Chondrocyte (in vitro differentiated cells): Measurements from ENCODE around the gene LIPC. TPM values are rescaled to one million over a fixed set of nuclear protein-coding genes. Genes with fewer than 3 reads are reported as not detected.

Experiments used
- DNase-seq: peaks from one replicate; pipeline ENCODE4 v3.0.0; 2021; ENCODE audit warnings: mixed read lengths, low spot score
- H3K27ac Mint-ChIP-seq: one replicate; pipeline ENCODE4 v1.8.0; 2021; ENCODE audit warnings: mild to moderate bottlenecking, moderate library complexity, mixed read lengths; ENCODE audit not compliant: unreplicated experiment
- H3K27me3 Mint-ChIP-seq: 2 replicates; pipeline ENCODE4 v1.8.0; 2021; ENCODE audit warnings: low read depth, mixed read lengths
- H3K36me3 Mint-ChIP-seq: 2 replicates; pipeline ENCODE4 v1.8.0; 2021; ENCODE audit warnings: low read depth, mixed read lengths
- H3K4me1 Mint-ChIP-seq: 2 replicates; pipeline ENCODE4 v1.8.0; 2021; ENCODE audit warnings: low read depth, mild to moderate bottlenecking, mixed read lengths
- H3K4me3 Mint-ChIP-seq: one replicate; pipeline ENCODE4 v1.8.0; 2021; ENCODE audit warnings: mild to moderate bottlenecking, moderate library complexity, mixed read lengths; ENCODE audit not compliant: unreplicated experiment
- H3K9me3 Mint-ChIP-seq: 2 replicates; pipeline ENCODE4 v1.8.0; 2021; ENCODE audit warnings: low read depth, mixed read lengths
- CTCF ChIP-seq: fragments of 200-600 bp; sonication (generic); IDR thresholded peaks from 2 replicates; pipeline ENCODE4 v1.5.0; 2021; ENCODE audit warnings: antibody characterized with exemption, mild to moderate bottlenecking, moderate library complexity
- total RNA-seq: library from RNA; stranded (reverse); gene quantifications from 3 replicates; pipeline ENCODE4 v1.2.1, GENCODE V29; 2021

LIPC gene
- total RNA-seq, 1 donor from 2014 or later: not detected

DNA sequence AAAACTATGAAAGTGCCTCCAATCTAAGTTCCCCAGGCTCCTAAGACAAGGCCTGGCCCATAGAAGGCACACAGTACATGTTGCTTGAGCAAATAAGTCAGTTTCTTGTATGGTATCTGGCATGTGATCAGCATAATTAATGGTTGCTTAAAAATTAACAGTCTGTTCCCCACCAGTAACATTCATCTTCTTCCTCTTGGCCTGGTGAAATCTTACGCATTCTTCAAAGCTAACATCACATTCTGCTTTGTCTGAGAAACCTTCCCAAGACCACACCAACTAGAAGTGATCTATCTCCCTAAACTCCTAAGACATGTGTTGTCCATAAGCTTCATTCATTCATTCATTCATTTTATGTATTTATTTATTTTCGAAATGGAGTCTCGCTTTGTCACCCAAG lies 48.1 kb downstream of the LIPC start:
- Mint-ChIP-seq H3K4me1 (peaks cover 30% of the 10 kb centered on the region), H3K36me3 (no peaks in the 10 kb centered on the region), H3K4me3 (no peak overlapping the region), H3K27ac (no peak overlapping the region), H3K9me3 (no peaks in the 10 kb centered on the region), H3K27me3 (no peaks in the 10 kb centered on the region)
- TF ChIP-seq CTCF: no peak
- DNase-seq: no peak

- H3K4me3 Mint-ChIP-seq: no peak overlapping the region
- no peaks in the 10 kb centered on the region for H3K9me3 Mint-ChIP-seq
- no peak for DNase-seq
- no peaks in the 10 kb centered on the region for H3K27me3 Mint-ChIP-seq
- TF ChIP-seq CTCF: no peak
- peaks cover 10% of the 10 kb centered on the region for H3K4me1 Mint-ChIP-seq
- no peaks in the 10 kb centered on the region for H3K36me3 Mint-ChIP-seq
- no peak overlapping the region for H3K27ac Mint-ChIP-seq
Measured at GRCh38 chr15:58483376-58483775, 51.6 kb downstream of the LIPC start.

DNA sequence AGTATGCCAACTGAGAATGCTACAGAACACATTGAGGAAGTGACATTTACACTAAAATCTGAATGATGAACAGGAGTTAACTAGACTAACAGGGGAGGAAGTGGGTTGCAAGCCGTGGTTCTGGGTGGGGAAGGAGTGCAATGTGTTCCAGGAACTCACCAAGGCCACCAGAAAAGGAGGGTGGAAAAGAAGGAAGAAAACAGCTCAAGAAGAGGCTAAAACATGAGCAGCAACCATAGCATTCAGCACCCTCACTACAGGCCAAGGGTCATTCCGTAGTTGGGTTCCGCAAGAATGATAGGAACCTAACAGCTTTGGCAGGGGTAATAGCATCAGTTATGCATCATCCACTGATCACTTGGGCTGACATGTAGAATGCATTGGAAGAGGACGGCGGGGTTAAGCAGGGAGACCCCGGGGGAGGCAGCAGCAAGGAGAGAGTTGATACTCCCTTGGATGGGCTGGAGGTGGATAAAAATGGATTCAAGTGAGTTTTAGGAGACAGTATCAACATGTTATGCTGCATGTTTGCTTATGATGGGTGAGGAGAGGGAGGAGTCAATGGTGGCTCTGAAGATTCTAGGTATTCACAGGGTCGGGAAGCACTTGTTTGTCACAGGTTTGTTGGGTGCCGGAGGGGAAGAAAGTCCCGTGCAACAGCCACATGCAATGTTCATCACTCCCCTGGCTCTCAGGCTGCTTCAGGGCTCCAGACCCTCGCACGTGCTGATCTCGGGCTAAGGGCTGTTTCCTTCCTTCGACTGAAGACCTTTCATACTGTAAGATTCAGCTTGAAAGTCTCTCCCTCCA lies 53.2 kb downstream of the LIPC start:
- H3K9me3 Mint-ChIP-seq: peaks cover 4% of the 10 kb centered on the region
- H3K27ac Mint-ChIP-seq: no peak overlapping the region
- no peaks in the 10 kb centered on the region for H3K27me3 Mint-ChIP-seq
- TF ChIP-seq CTCF: no peak
- peaks cover 10% of the 10 kb centered on the region for H3K4me1 Mint-ChIP-seq
- DNase-seq: no peak
- no peaks in the 10 kb centered on the region for H3K36me3 Mint-ChIP-seq
- H3K4me3 Mint-ChIP-seq: no peak overlapping the region

DNA sequence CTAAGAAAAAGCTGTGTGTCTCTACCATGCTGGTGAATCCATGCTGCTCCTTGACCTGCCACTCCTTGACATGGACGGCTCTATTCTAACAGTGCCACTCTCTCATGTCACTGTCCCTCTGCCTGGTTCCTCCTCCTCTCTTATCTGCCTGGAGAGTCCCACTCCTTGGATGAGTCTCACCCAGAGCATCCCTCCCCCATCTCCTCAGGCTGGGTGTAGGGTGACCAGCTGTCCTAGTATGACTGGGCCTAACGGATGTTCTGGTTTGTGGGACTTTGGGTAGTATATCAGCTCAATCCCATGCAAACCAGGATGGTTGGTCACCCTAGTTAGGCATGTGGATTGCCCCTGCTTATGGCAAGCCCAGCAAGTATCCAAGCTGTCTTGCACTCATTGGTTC lies 54.3 kb downstream of the LIPC start:
- H3K4me3 Mint-ChIP-seq: no peak overlapping the region
- no peaks in the 10 kb centered on the region for H3K27me3 Mint-ChIP-seq
- no peak for DNase-seq
- H3K9me3 Mint-ChIP-seq: peaks cover 4% of the 10 kb centered on the region
- peaks cover 10% of the 10 kb centered on the region for H3K4me1 Mint-ChIP-seq
- H3K36me3 Mint-ChIP-seq: no peaks in the 10 kb centered on the region
- TF ChIP-seq CTCF: no peak
- H3K27ac Mint-ChIP-seq: no peak overlapping the region

- Mint-ChIP-seq H3K27me3 (no peaks in the 10 kb centered on the region), H3K4me3 (no peak overlapping the region), H3K4me1 (peaks cover 12% of the 10 kb centered on the region), H3K36me3 (no peaks in the 10 kb centered on the region), H3K9me3 (peaks cover 4% of the 10 kb centered on the region), H3K27ac (no peak overlapping the region)
- TF ChIP-seq CTCF: no peak
- no peak for DNase-seq
Measured at GRCh38 chr15:58486564-58486963, 54.8 kb downstream of the LIPC start.
